Measurements from ENCODE around the gene HDAC4. TPM values are rescaled to one million over a fixed set of nuclear protein-coding genes. Genes with fewer than 3 reads are reported as not detected.

Gene HDAC4
- total RNA-seq, 1 experiment from 2014 or later = 21.8 TPM

DNA sequence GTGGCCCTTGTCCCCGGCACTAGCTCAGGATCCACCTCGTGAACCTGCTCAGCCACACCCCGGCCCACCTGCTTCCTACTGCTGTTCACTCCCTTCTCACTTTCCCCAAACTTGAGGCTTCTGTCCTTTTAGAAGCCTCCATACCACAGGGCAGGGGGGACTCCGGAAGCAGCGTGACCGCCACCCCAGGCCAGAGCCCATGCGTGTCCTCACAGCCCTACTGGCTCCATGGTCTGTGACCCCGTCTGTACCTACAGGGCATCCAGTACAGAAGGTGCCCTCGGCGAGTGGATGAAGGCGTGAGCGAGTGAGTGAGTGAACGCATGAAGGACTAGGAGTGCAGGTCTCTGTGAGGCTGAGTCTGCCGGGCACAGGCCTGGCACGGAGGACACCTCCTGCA lies 299.7 kb downstream of the HDAC4 start:
- no peak overlapping the region for H3K27ac Mint-ChIP-seq (ENCODE audit: low read depth, unreplicated experiment)
- BruUV-seq (replicated peaks) = no TSS peak
- DNase-seq (ENCODE audit: unreplicated experiment) = no peak
- ChIA-PET CTCF (no interaction called here), POLR2A (no interaction called here)
- H3K36me3 Mint-ChIP-seq (ENCODE audit: insufficient read depth, unreplicated experiment) = no peaks in the 10 kb centered on the region
- peaks cover 11% of the 10 kb centered on the region for H3K4me1 Mint-ChIP-seq (ENCODE audit: insufficient read depth, unreplicated experiment)
- H3K27me3 Mint-ChIP-seq (ENCODE audit: insufficient read depth, unreplicated experiment) = no peaks in the 10 kb centered on the region
- TF ChIP-seq, protein P1, sequence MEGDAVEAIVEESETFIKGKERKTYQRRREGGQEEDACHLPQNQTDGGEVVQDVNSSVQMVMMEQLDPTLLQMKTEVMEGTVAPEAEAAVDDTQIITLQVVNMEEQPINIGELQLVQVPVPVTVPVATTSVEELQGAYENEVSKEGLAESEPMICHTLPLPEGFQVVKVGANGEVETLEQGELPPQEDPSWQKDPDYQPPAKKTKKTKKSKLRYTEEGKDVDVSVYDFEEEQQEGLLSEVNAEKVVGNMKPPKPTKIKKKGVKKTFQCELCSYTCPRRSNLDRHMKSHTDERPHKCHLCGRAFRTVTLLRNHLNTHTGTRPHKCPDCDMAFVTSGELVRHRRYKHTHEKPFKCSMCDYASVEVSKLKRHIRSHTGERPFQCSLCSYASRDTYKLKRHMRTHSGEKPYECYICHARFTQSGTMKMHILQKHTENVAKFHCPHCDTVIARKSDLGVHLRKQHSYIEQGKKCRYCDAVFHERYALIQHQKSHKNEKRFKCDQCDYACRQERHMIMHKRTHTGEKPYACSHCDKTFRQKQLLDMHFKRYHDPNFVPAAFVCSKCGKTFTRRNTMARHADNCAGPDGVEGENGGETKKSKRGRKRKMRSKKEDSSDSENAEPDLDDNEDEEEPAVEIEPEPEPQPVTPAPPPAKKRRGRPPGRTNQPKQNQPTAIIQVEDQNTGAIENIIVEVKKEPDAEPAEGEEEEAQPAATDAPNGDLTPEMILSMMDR (IDR thresholded peaks at IDR 0.05; ENCODE audit: unreplicated experiment) = no peak
- H3K9me3 Mint-ChIP-seq (ENCODE audit: unreplicated experiment) = no peaks in the 10 kb centered on the region
- H3K4me3 Mint-ChIP-seq (ENCODE audit: unreplicated experiment) = no peak overlapping the region
- intact Hi-C loops (cut with micrococcal nuclease) = no loop called here

DNA sequence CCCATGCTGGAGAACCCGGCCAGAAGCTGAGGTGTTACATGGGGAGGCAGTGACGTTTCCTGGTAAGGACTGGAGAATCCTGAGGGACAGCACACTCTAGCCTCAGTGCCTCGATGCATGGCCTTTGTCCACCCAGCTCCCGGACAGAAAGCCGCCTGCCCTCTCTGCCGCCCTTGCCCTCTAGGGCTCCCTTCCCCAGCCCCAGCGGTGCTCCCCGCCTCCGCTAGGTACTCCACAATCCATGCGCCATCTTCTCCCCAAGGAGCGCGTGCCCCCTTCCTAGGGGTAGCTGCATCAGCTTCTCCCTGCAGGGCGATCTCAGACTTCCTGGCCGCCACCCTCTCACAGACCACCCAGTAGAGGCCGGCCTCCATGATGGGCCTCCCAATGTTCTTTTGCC lies 301.3 kb downstream of the HDAC4 start:
- no peaks in the 10 kb centered on the region for H3K9me3 Mint-ChIP-seq (ENCODE audit: unreplicated experiment)
- no peak for DNase-seq (ENCODE audit: unreplicated experiment)
- intact Hi-C loops (cut with micrococcal nuclease) = no loop called here
- no peak overlapping the region for H3K27ac Mint-ChIP-seq (ENCODE audit: low read depth, unreplicated experiment)
- CTCF ChIA-PET = no interaction called here
- TF ChIP-seq, protein P1 (IDR thresholded peaks at IDR 0.05; ENCODE audit: unreplicated experiment) = no peak
- BruUV-seq (replicated peaks) = no TSS peak
- POLR2A ChIA-PET = interaction anchor here (0.9 kb wide), 1 partner anchor 13 kb away, joined by 3 read pairs; no protein-coding TSS in a partner anchor
- H3K4me1 Mint-ChIP-seq (ENCODE audit: insufficient read depth, unreplicated experiment) = peaks cover 11% of the 10 kb centered on the region
- H3K27me3 Mint-ChIP-seq (ENCODE audit: insufficient read depth, unreplicated experiment) = no peaks in the 10 kb centered on the region
- H3K4me3 Mint-ChIP-seq (ENCODE audit: unreplicated experiment) = no peak overlapping the region
- no peaks in the 10 kb centered on the region for H3K36me3 Mint-ChIP-seq (ENCODE audit: insufficient read depth, unreplicated experiment)

DNA sequence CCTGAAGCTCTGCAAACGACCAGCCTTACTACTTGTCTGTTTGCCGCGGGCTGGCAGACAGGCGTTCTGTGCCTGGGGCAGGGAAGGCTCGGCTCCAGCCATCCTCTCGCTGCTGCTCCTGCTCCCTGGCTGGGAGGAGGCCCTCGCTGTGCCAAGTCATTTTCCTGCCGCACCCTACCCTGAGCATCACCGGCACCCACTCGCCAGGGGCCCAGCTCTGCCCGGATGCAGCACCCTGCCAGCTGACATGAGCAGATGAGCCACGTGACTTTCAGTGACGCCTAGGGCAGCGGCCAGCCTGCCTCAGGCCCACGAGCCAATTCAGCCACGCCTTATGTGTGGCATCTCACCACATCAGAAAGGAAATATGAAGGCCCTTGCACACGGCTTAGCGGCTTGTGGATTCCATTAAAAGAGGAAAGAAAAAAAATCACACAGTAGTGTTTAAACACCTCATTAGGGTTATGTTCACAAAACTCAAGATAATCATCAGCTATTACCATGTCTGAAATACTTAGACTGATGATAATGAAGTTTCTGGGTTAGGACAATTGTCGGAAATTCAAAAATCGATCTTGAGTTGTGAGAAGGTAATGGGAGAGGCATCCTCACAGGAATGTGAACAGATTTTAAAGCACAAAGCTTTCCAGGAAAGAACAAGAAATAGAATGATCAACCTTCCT lies 302.4 kb downstream of the HDAC4 start:
- Mint-ChIP-seq H3K36me3 (ENCODE audit: insufficient read depth, unreplicated experiment) (no peaks in the 10 kb centered on the region), H3K27me3 (ENCODE audit: insufficient read depth, unreplicated experiment) (no peaks in the 10 kb centered on the region), H3K4me1 (ENCODE audit: insufficient read depth, unreplicated experiment) (peaks cover 11% of the 10 kb centered on the region), H3K9me3 (ENCODE audit: unreplicated experiment) (no peaks in the 10 kb centered on the region), H3K27ac (ENCODE audit: low read depth, unreplicated experiment) (peak overlapping the region; percentile 87), H3K4me3 (ENCODE audit: unreplicated experiment) (no peak overlapping the region)
- CTCF ChIA-PET = interaction anchor here (0.6 to 2.6 kb wide), 2 partner anchors 8 to 317 kb away, joined by 3 to 17 read pairs; no protein-coding TSS in a partner anchor
- intact Hi-C loops (cut with micrococcal nuclease) = no loop called here
- TF ChIP-seq, protein P1 (IDR thresholded peaks at IDR 0.05; ENCODE audit: unreplicated experiment) = no peak
- BruUV-seq (replicated peaks) = no TSS peak
- POLR2A ChIA-PET = interaction anchor here (0.7 to 1.4 kb wide), 4 partner anchors 10 to 177 kb away, joined by 3 to 6 read pairs (median 3); no protein-coding TSS in a partner anchor
- peak; percentile 82 for DNase-seq (ENCODE audit: unreplicated experiment)

DNA sequence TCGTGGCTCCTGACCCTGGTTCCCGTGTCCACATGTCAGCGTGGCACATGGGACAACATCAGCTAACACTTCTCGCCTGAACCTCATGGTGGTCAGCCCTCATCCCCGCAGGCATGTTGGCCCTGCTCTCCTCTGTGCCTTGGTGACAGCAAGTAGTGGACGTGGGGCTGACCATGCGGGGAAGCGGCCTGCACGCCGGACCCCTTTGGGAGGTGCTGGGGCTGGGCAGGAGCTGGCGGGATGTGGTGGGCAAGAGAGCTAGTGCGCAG lies 303.5 kb downstream of the HDAC4 start:
- H3K36me3 Mint-ChIP-seq (ENCODE audit: insufficient read depth, unreplicated experiment) = no peaks in the 10 kb centered on the region
- H3K4me3 Mint-ChIP-seq (ENCODE audit: unreplicated experiment) = no peak overlapping the region
- TF ChIP-seq, protein P1 (IDR thresholded peaks at IDR 0.05; ENCODE audit: unreplicated experiment) = no peak
- peak overlapping the region; percentile 87 for H3K27ac Mint-ChIP-seq (ENCODE audit: low read depth, unreplicated experiment)
- ChIA-PET POLR2A (no interaction called here), CTCF (interaction anchor here (2.6 kb wide), 1 partner anchor 9 kb away, joined by 17 read pairs; no protein-coding TSS in a partner anchor)
- no TSS peak for BruUV-seq (replicated peaks)
- no peaks in the 10 kb centered on the region for H3K9me3 Mint-ChIP-seq (ENCODE audit: unreplicated experiment)
- H3K4me1 Mint-ChIP-seq (ENCODE audit: insufficient read depth, unreplicated experiment) = peaks cover 11% of the 10 kb centered on the region
- DNase-seq (ENCODE audit: unreplicated experiment) = no peak
- intact Hi-C loops (cut with micrococcal nuclease) = no loop called here
- H3K27me3 Mint-ChIP-seq (ENCODE audit: insufficient read depth, unreplicated experiment) = no peaks in the 10 kb centered on the region
